OCI-LY7 (cell line): ENCODE results near the gene ELFN1.

Experiments used
- EZH2phosphoT487 ChIP-seq: fragments of 200-600 bp; sonication (generic); IDR thresholded peaks from 2 replicates; pipeline ENCODE4 v1.6.1; 2018; ENCODE audit warnings: low read depth, borderline replicate concordance, mild to moderate bottlenecking, mixed run types, antibody characterized with exemption, low read length, moderate library complexity, mixed read lengths
- TF ChIP-seq, protein P1 (sequence below): fragments of 200-600 bp; sonication (generic); conservative IDR thresholded peaks from 2 replicates; pipeline ENCODE4 v1.5.1; 2014; ENCODE audit warnings: mild to moderate bottlenecking, antibody characterized with exemption, low read length, moderate library complexity, mixed read lengths

DNA sequence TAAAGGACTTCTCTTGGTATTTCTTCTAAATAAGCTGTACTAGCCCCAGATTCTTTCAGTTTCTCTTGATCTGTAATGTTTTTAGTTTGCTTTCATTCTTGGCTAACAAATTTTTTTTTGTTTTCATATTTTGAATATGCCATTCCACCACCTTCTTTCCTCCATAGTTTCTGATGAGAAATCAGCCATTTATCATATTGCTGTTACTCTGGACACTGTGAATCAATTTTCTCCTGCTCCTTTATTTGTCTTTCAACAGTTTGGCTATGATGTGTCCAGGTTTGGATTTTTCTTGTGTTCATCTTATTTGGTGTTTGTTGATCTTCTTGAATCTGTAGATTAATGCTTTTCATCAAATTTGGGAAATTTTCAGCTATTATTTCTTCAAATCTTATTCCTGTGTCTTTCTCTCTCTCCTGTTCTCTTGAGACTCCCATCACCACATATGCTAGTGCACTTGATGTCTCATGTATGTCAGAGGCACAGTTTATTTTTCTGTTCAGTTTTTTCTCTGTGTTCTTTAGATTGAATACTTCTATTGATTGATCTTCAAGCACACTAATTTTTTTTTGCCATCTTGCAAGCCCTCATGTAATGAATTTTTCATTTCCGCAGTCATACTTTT, 15.0 kb downstream of the ELFN1 start:
- TF ChIP-seq, protein P1, sequence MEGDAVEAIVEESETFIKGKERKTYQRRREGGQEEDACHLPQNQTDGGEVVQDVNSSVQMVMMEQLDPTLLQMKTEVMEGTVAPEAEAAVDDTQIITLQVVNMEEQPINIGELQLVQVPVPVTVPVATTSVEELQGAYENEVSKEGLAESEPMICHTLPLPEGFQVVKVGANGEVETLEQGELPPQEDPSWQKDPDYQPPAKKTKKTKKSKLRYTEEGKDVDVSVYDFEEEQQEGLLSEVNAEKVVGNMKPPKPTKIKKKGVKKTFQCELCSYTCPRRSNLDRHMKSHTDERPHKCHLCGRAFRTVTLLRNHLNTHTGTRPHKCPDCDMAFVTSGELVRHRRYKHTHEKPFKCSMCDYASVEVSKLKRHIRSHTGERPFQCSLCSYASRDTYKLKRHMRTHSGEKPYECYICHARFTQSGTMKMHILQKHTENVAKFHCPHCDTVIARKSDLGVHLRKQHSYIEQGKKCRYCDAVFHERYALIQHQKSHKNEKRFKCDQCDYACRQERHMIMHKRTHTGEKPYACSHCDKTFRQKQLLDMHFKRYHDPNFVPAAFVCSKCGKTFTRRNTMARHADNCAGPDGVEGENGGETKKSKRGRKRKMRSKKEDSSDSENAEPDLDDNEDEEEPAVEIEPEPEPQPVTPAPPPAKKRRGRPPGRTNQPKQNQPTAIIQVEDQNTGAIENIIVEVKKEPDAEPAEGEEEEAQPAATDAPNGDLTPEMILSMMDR, result no peak
- no peak for TF ChIP-seq EZH2phosphoT487
